MCF 10A (cell line): ENCODE results near the gene FRG2B. TPM values are rescaled to one million over a fixed set of nuclear protein-coding genes. Genes with fewer than 3 reads are reported as not detected.
"Not testable (repeated sequence)": the region's sequence is repeated elsewhere in the genome, so short reads cannot be mapped to it uniquely, and the experiment has no call there.

Source experiments
- Bru-seq: library from RNA; stranded (reverse); fragments of 400-500 nt; gene quantifications from one replicate; lab custom pipeline; 2021; lab: Mats Ljungman, UMichigan
- BruChase-seq, 2 experiments: library from RNA; stranded (reverse); fragments of 400-500 nt; gene quantifications; one replicate each; lab custom pipeline; 2021; lab: Mats Ljungman, UMichigan
- BruUV-seq: library from RNA; stranded (reverse); fragments of 400-500 nt; replicated peaks from 2 replicates; lab custom pipeline; 2021; lab: Mats Ljungman, UMichigan
- CTCF ChIA-PET: fragments of 300-600 bp; sonication (Branson Sonifier 250); formaldehyde crosslinking; extraction: SDS; loops from one replicate; lab custom pipeline; 2021; ENCODE audit warnings: antibody characterized with exemption, inconsistent platforms; lab: Yijun Ruan, JAX
- POLR2A ChIA-PET: fragments of 300-600, 350-650 bp; sonication (Branson Sonifier 250); formaldehyde crosslinking; extraction: SDS; loops from one replicate; lab custom pipeline; 2020; ENCODE audit warnings: antibody characterized with exemption, inconsistent platforms; lab: Yijun Ruan, JAX
- DNase-seq: peaks from one replicate; pipeline ENCODE4 v3.0.0-alpha.2; 2018; ENCODE audit not compliant: unreplicated experiment
- H3K27ac Mint-ChIP-seq: one replicate; pipeline ENCODE4 v1.8.0; 2022; ENCODE audit warnings: mild to moderate bottlenecking, low read depth, mixed read lengths; ENCODE audit not compliant: unreplicated experiment
- H3K27me3 Mint-ChIP-seq: one replicate; pipeline ENCODE4 v1.8.0; 2022; ENCODE audit warnings: mixed read lengths; ENCODE audit not compliant: insufficient read depth, unreplicated experiment
- H3K36me3 Mint-ChIP-seq: one replicate; pipeline ENCODE4 v1.8.0; 2022; ENCODE audit warnings: mild to moderate bottlenecking, moderate library complexity, mixed read lengths; ENCODE audit not compliant: insufficient read depth, unreplicated experiment
- H3K4me1 Mint-ChIP-seq: one replicate; pipeline ENCODE4 v1.8.0; 2022; ENCODE audit warnings: mixed read lengths; ENCODE audit not compliant: insufficient read depth, unreplicated experiment
- H3K4me3 Mint-ChIP-seq: one replicate; pipeline ENCODE4 v1.8.0; 2022; ENCODE audit warnings: mild to moderate bottlenecking, moderate library complexity, mixed read lengths; ENCODE audit not compliant: unreplicated experiment
- H3K9me3 Mint-ChIP-seq: one replicate; pipeline ENCODE4 v1.8.0; 2022; ENCODE audit warnings: mixed read lengths; ENCODE audit not compliant: unreplicated experiment
- CTCF ChIP-seq: fragments of 200-600 bp; IDR thresholded peaks from one replicate; pipeline ENCODE4 v1.8.0; 2022; ENCODE audit warnings: antibody characterized with exemption, mild to moderate bottlenecking; ENCODE audit not compliant: unreplicated experiment
- intact Hi-C: fragments of 100-400 bp; cut with micrococcal nuclease; formaldehyde crosslinking; loops from 2 replicates; pipeline ENCODE4 v1.14.1; 2022
- long read RNA-seq: library from polyadenylated mRNA; stranded (forward); transcript quantifications from one replicate; pipeline ENCODE4 v2.0.0, GENCODE V29; 2022
- total RNA-seq: library from RNA; stranded (reverse); gene quantifications from 2 replicates; pipeline ENCODE4 v1.2.3, GENCODE V29; 2022

The FRG2B gene
- total RNA-seq (not detected in 2 replicates), Bru-seq, nascent RNA (not detected), BruChase-seq, experiment 1, labeled RNA remaining after a 6-hour chase (not detected), BruChase-seq, experiment 2, labeled RNA remaining after a 2-hour chase (not detected)
- long read RNA-seq, result 0 reads

GRCh38 chr10:133626695-133627094 lies at the start of gene FRG2B:
Gene FRG2B, minus strand, starts transcription at chr10:133626795. Its CDS starts 53 bp downstream, at chr10:133626742.
- POLR2A ChIA-PET, result not testable (repeated sequence)

GRCh38 chr10:133667446-133667845 lies 40.9 kb upstream of the FRG2B start:
- CTCF ChIA-PET, H3K27me3 Mint-ChIP-seq, BruUV-seq, H3K4me1 Mint-ChIP-seq, POLR2A ChIA-PET, H3K4me3 Mint-ChIP-seq, H3K9me3 Mint-ChIP-seq, H3K36me3 Mint-ChIP-seq, H3K27ac Mint-ChIP-seq, intact Hi-C loops, DNase-seq: not testable (repeated sequence)

More at GRCh38 chr10:133626695-133627094, at the start of gene FRG2B:
- H3K27ac Mint-ChIP-seq, H3K4me1 Mint-ChIP-seq, intact Hi-C loops, CTCF ChIA-PET, H3K9me3 Mint-ChIP-seq, H3K36me3 Mint-ChIP-seq, BruUV-seq, H3K27me3 Mint-ChIP-seq, DNase-seq, H3K4me3 Mint-ChIP-seq: not testable (repeated sequence)

GRCh38 chr10:133663544-133664160 lies 37.1 kb upstream of the FRG2B start:
- intact Hi-C loops, DNase-seq, POLR2A ChIA-PET, H3K36me3 Mint-ChIP-seq, BruUV-seq, H3K27me3 Mint-ChIP-seq, CTCF ChIA-PET, H3K27ac Mint-ChIP-seq, H3K9me3 Mint-ChIP-seq, H3K4me1 Mint-ChIP-seq, H3K4me3 Mint-ChIP-seq: not testable (repeated sequence)
- peak; percentile 9 for TF ChIP-seq CTCF

GRCh38 chr10:133661122-133661521 lies 34.5 kb upstream of the FRG2B start:
- POLR2A ChIA-PET, H3K27me3 Mint-ChIP-seq, intact Hi-C loops, DNase-seq, H3K27ac Mint-ChIP-seq, H3K4me3 Mint-ChIP-seq, H3K36me3 Mint-ChIP-seq, BruUV-seq, H3K9me3 Mint-ChIP-seq, CTCF ChIA-PET, H3K4me1 Mint-ChIP-seq: not testable (repeated sequence)

GRCh38 chr10:133660516-133660915 lies 33.9 kb upstream of the FRG2B start:
- H3K4me3 Mint-ChIP-seq, DNase-seq, CTCF ChIA-PET, H3K27ac Mint-ChIP-seq, H3K36me3 Mint-ChIP-seq, H3K27me3 Mint-ChIP-seq, intact Hi-C loops, H3K4me1 Mint-ChIP-seq, POLR2A ChIA-PET, H3K9me3 Mint-ChIP-seq, BruUV-seq: not testable (repeated sequence)

- H3K4me3 Mint-ChIP-seq, DNase-seq, H3K27me3 Mint-ChIP-seq, H3K27ac Mint-ChIP-seq, BruUV-seq, H3K36me3 Mint-ChIP-seq, H3K4me1 Mint-ChIP-seq, CTCF ChIA-PET, H3K9me3 Mint-ChIP-seq, intact Hi-C loops, POLR2A ChIA-PET: not testable (repeated sequence)
Measured at GRCh38 chr10:133657276-133657675, 30.7 kb upstream of the FRG2B start.

- BruUV-seq, intact Hi-C loops, H3K4me3 Mint-ChIP-seq: not testable (repeated sequence)
Measured at GRCh38 chr10:133648872-133649455, 22.4 kb upstream of the FRG2B start.

More at GRCh38 chr10:133648872-133649455, 22.4 kb upstream of the FRG2B start:
- H3K36me3 Mint-ChIP-seq, H3K27me3 Mint-ChIP-seq, CTCF ChIA-PET, H3K27ac Mint-ChIP-seq, DNase-seq, POLR2A ChIA-PET, H3K9me3 Mint-ChIP-seq, H3K4me1 Mint-ChIP-seq: not testable (repeated sequence)
